ENCODE results near the gene TMEM63B. TPM values are rescaled to one million over a fixed set of nuclear protein-coding genes. Genes with fewer than 3 reads are reported as not detected.

The TMEM63B gene
- total and polyA plus RNA-seq, 2 experiments from 2014 or later = 14.1 to 43.2 TPM

GRCh38 chr6:44202332-44202971, 75.1 kb downstream of the TMEM63B start:
- in situ Hi-C loops (cut with MboI) = no loop called here
- no peaks in the 10 kb centered on the region for H3K4me1 ChIP-seq (ENCODE audit: insufficient read depth)
- H3K9me2 ChIP-seq (ENCODE audit: insufficient read depth) = no peaks in the 10 kb centered on the region
- no peaks in the 10 kb centered on the region for H4K20me1 ChIP-seq (ENCODE audit: insufficient read depth)
- no peak overlapping the region for H3K4me2 ChIP-seq (ENCODE audit: unreplicated experiment)
- H2AFZ ChIP-seq = no peak overlapping the region
- 93 to 94% methylated on average over 4 of the region's 4 CpGs for WGBS, 2 experiments (ENCODE audit: low coverage in 1 of 2, low lambda C conversion rate in 2 of 2, missing lambda C conversion rate in 2 of 2)
- H3K9ac ChIP-seq = no peak overlapping the region
- no peak for TF ChIP-seq EZH2phosphoT487 (IDR thresholded peaks at IDR 0.05; ENCODE audit: insufficient read depth, low read depth)
- no peak for TF ChIP-seq EZH2 (IDR thresholded peaks at IDR 0.05; ENCODE audit: insufficient read depth, poor library complexity, severe bottlenecking)
- H3K4me3 ChIP-seq = no peak overlapping the region
- no peaks in the 10 kb centered on the region for H3K9me3 ChIP-seq (ENCODE audit: low read depth)
- H3K36me3 ChIP-seq (ENCODE audit: low read depth) = no peaks in the 10 kb centered on the region
- no peak overlapping the region for H3K27ac ChIP-seq
- no peaks in the 10 kb centered on the region for H3F3A ChIP-seq (ENCODE audit: insufficient read depth)
- H3K79me2 ChIP-seq (ENCODE audit: insufficient read depth) = no peaks in the 10 kb centered on the region
- no peaks in the 10 kb centered on the region for H3K27me3 ChIP-seq (replicated peaks; ENCODE audit: insufficient read depth)
- DNase-seq = no peak

- H3K9me3 ChIP-seq (ENCODE audit: low read depth) = no peaks in the 10 kb centered on the region
- H3K36me3 ChIP-seq (ENCODE audit: low read depth) = no peaks in the 10 kb centered on the region
- no peaks in the 10 kb centered on the region for H4K20me1 ChIP-seq (ENCODE audit: insufficient read depth)
- no peaks in the 10 kb centered on the region for H3K4me1 ChIP-seq (ENCODE audit: insufficient read depth)
- H2AFZ ChIP-seq = no peak overlapping the region
- in situ Hi-C loops (cut with MboI) = no loop called here
- H3K27me3 ChIP-seq (replicated peaks; ENCODE audit: insufficient read depth) = no peaks in the 10 kb centered on the region
- H3K4me2 ChIP-seq (ENCODE audit: unreplicated experiment) = no peak overlapping the region
- TF ChIP-seq EZH2 (IDR thresholded peaks at IDR 0.05; ENCODE audit: insufficient read depth, poor library complexity, severe bottlenecking) (no peak), EZH2phosphoT487 (IDR thresholded peaks at IDR 0.05; ENCODE audit: insufficient read depth, low read depth) (no peak)
- no peak overlapping the region for H3K4me3 ChIP-seq
- 95 to 96% methylated on average over 11 of the region's 11 CpGs for WGBS, 2 experiments (ENCODE audit: low coverage in 1 of 2, low lambda C conversion rate in 2 of 2, missing lambda C conversion rate in 2 of 2)
- no peaks in the 10 kb centered on the region for H3K79me2 ChIP-seq (ENCODE audit: insufficient read depth)
- DNase-seq = no peak
- no peak overlapping the region for H3K27ac ChIP-seq
- H3K9ac ChIP-seq = no peak overlapping the region
- H3K9me2 ChIP-seq (ENCODE audit: insufficient read depth) = no peaks in the 10 kb centered on the region
- H3F3A ChIP-seq (ENCODE audit: insufficient read depth) = no peaks in the 10 kb centered on the region
Observed at GRCh38 chr6:44202972-44203750, 75.8 kb downstream of the TMEM63B start.

GRCh38 chr6:44203955-44204354, 76.6 kb downstream of the TMEM63B start:
- no peak for DNase-seq

More at GRCh38 chr6:44203955-44204354, 76.6 kb downstream of the TMEM63B start:
- 81 to 84% methylated on average over 6 of the region's 6 CpGs for WGBS, 2 experiments (ENCODE audit: low coverage in 1 of 2, low lambda C conversion rate in 2 of 2, missing lambda C conversion rate in 2 of 2)
- Histone ChIP-seq H3K4me2 (ENCODE audit: unreplicated experiment) (no peak overlapping the region), H3K79me2 (ENCODE audit: insufficient read depth) (no peaks in the 10 kb centered on the region), H3K9ac (no peak overlapping the region), H3K27me3 (replicated peaks; ENCODE audit: insufficient read depth) (no peaks in the 10 kb centered on the region), H2AFZ (no peak overlapping the region), H3K4me1 (ENCODE audit: insufficient read depth) (no peaks in the 10 kb centered on the region), H4K20me1 (ENCODE audit: insufficient read depth) (no peaks in the 10 kb centered on the region), H3F3A (ENCODE audit: insufficient read depth) (no peaks in the 10 kb centered on the region), H3K4me3 (no peak overlapping the region), H3K36me3 (ENCODE audit: low read depth) (no peaks in the 10 kb centered on the region), H3K27ac (no peak overlapping the region), H3K9me2 (ENCODE audit: insufficient read depth) (no peaks in the 10 kb centered on the region), H3K9me3 (ENCODE audit: low read depth) (no peaks in the 10 kb centered on the region)
- no peak for TF ChIP-seq EZH2 (IDR thresholded peaks at IDR 0.05; ENCODE audit: insufficient read depth, poor library complexity, severe bottlenecking)
- TF ChIP-seq EZH2phosphoT487 (IDR thresholded peaks at IDR 0.05; ENCODE audit: insufficient read depth, low read depth) = no peak
- in situ Hi-C loops (cut with MboI) = no loop called here

Other genes starting within 250 kb of the TMEM63B start
- gene MRPL14, start 102 bp upstream of the TMEM63B start, total RNA-seq (2014; rRNA removed; shearing (Covaris generic)) = 47.6 and 64.7 TPM in 2 replicates
- gene MRPL14, start 102 bp upstream of the TMEM63B start, polyA plus RNA-seq (2016; fragmentation: Nextera tagmentation; extraction: Ambion mirVana) = 91.2 and 98.0 TPM in 2 replicates
- under 0.01 TPM in 1 of 2 replicates, not detected in the other for gene CAPN11, start 31.3 kb downstream of the TMEM63B start, total RNA-seq (2014; rRNA removed; shearing (Covaris generic))
- gene CAPN11, start 31.3 kb downstream of the TMEM63B start, polyA plus RNA-seq (2016; fragmentation: Nextera tagmentation; extraction: Ambion mirVana) = not detected in 2 replicates
- not detected in 2 replicates for gene MYMX, start 89.4 kb downstream of the TMEM63B start, total RNA-seq (2014; rRNA removed; shearing (Covaris generic))
- not detected in 2 replicates for gene MYMX, start 89.4 kb downstream of the TMEM63B start, polyA plus RNA-seq (2016; fragmentation: Nextera tagmentation; extraction: Ambion mirVana)
- gene SLC29A1, start 96.0 kb downstream of the TMEM63B start, total RNA-seq (2014; rRNA removed; shearing (Covaris generic)) = 12.2 and 17.1 TPM in 2 replicates
- 18.4 and 19.2 TPM in 2 replicates for gene SLC29A1, start 96.0 kb downstream of the TMEM63B start, polyA plus RNA-seq (2016; fragmentation: Nextera tagmentation; extraction: Ambion mirVana)
- gene HSP90AB1, start 119.5 kb downstream of the TMEM63B start, total RNA-seq (2014; rRNA removed; shearing (Covaris generic)) = 686 and 732 TPM in 2 replicates
- 392 and 395 TPM in 2 replicates for gene HSP90AB1, start 119.5 kb downstream of the TMEM63B start, polyA plus RNA-seq (2016; fragmentation: Nextera tagmentation; extraction: Ambion mirVana)
- 106 and 114 TPM in 2 replicates for gene SLC35B2, start 130.0 kb downstream of the TMEM63B start, total RNA-seq (2014; rRNA removed; shearing (Covaris generic))
- gene SLC35B2, start 130.0 kb downstream of the TMEM63B start, polyA plus RNA-seq (2016; fragmentation: Nextera tagmentation; extraction: Ambion mirVana) = 101 and 103 TPM in 2 replicates
- 2.3 and 6.3 TPM in 2 replicates for gene NFKBIE, start 138.0 kb downstream of the TMEM63B start, total RNA-seq (2014; rRNA removed; shearing (Covaris generic))
- gene NFKBIE, start 138.0 kb downstream of the TMEM63B start, polyA plus RNA-seq (2016; fragmentation: Nextera tagmentation; extraction: Ambion mirVana) = 3.5 and 4.5 TPM in 2 replicates
- not detected in 2 replicates for gene TMEM151B, start 142.9 kb downstream of the TMEM63B start, total RNA-seq (2014; rRNA removed; shearing (Covaris generic))
- not detected in 2 replicates for gene TMEM151B, start 142.9 kb downstream of the TMEM63B start, polyA plus RNA-seq (2016; fragmentation: Nextera tagmentation; extraction: Ambion mirVana)
- gene AARS2, start 185.8 kb downstream of the TMEM63B start, total RNA-seq (2014; rRNA removed; shearing (Covaris generic)) = 14.4 and 14.7 TPM in 2 replicates
- gene AARS2, start 185.8 kb downstream of the TMEM63B start, polyA plus RNA-seq (2016; fragmentation: Nextera tagmentation; extraction: Ambion mirVana) = 5.3 and 6.0 TPM in 2 replicates
- gene SPATS1, start 215.1 kb downstream of the TMEM63B start, total RNA-seq (2014; rRNA removed; shearing (Covaris generic)) = not detected in 2 replicates
- gene SPATS1, start 215.1 kb downstream of the TMEM63B start, polyA plus RNA-seq (2016; fragmentation: Nextera tagmentation; extraction: Ambion mirVana) = not detected in 2 replicates